ENCODE measurements around the gene DDR2.

DNA sequence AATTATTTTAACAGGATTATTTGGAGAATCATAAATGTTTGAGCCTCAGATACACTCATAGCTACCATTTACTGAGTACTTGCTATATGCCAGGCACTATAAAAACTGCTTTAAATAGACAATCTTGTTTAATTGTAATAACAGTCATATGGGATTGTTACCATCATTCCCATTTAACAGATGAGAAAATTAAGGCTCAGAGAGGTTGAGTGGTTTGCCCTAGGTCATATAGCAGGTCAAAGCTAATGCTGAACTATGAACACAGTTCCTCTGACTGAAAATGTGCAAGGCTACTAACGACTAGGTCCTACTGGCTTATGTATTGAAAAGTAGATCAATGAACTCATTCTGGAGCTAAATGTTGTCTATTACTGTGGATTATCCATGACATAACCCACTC, 63.4 kb downstream of the DDR2 start:
- TF ChIP-seq FOXA1 (IDR thresholded peaks at IDR 0.05) (no peak), SP1 (IDR thresholded peaks at IDR 0.05) (no peak), ARNT (IDR thresholded peaks at IDR 0.05) (no peak), FOXK2 (IDR thresholded peaks at IDR 0.05) (no peak), PKNOX1 (IDR thresholded peaks at IDR 0.05) (no peak), SUZ12 (IDR thresholded peaks at IDR 0.05) (no peak), BHLHE40 (IDR thresholded peaks at IDR 0.05; ENCODE audit: borderline replicate concordance) (no peak), TARDBP (IDR thresholded peaks at IDR 0.05) (no peak), L3MBTL2 (conservative IDR thresholded peaks at IDR 0.05) (no peak), ELF4 (IDR thresholded peaks at IDR 0.05) (no peak), LEF1 (IDR thresholded peaks at IDR 0.05; ENCODE audit: borderline replicate concordance) (no peak), NFRKB (IDR thresholded peaks at IDR 0.05) (no peak), FOXM1 (IDR thresholded peaks at IDR 0.05; ENCODE audit: borderline replicate concordance) (no peak), CTBP1 (IDR thresholded peaks at IDR 0.05; ENCODE audit: borderline replicate concordance) (no peak)

All from HEK293T (cell line).